SK-N-SH treated with all-trans-retinoic acid at 6 μM for 48 hours (cell line): ENCODE data around the gene SSUH2.

Source experiments
- ARNTL ChIP-seq: fragments of 450-650 bp; formaldehyde crosslinking; IDR thresholded peaks from 2 replicates; pipeline ENCODE4 v1.5.0; 2020; ENCODE audit warnings: low read depth, mild to moderate bottlenecking, moderate library complexity, borderline replicate concordance
- CREB5 ChIP-seq: fragments of 250-450 bp; sonication (Bioruptor Pico); IDR thresholded peaks from 2 replicates; pipeline ENCODE4 v1.5.1; 2020; ENCODE audit warnings: low read depth, mild to moderate bottlenecking, moderate library complexity
- CSDC2 ChIP-seq: fragments of 250-450 bp; sonication (Bioruptor Pico); IDR thresholded peaks from 2 replicates; pipeline ENCODE4 v1.5.0; 2020; ENCODE audit warnings: mild to moderate bottlenecking, moderate library complexity
- ESRRG ChIP-seq: fragments of 250-450 bp; sonication (Bioruptor Pico); IDR thresholded peaks from 2 replicates; pipeline ENCODE4 v1.6.1; 2021; ENCODE audit warnings: mild to moderate bottlenecking
- ISL1 ChIP-seq: fragments of 250-450 bp; sonication (Bioruptor Pico); IDR thresholded peaks from 2 replicates; pipeline ENCODE4 v2.1.2; 2022; ENCODE audit warnings: mild to moderate bottlenecking, moderate library complexity
- OSR1 ChIP-seq: fragments of 250-450 bp; sonication (Bioruptor Pico); IDR thresholded peaks from 2 replicates; pipeline ENCODE4 v1.8.0; 2022; ENCODE audit warnings: moderate library complexity, mild to moderate bottlenecking, inconsistent platforms
- TCF4 ChIP-seq: fragments of 250-450 bp; sonication (Bioruptor Pico); IDR thresholded peaks from 2 replicates; pipeline ENCODE4 v1.8.0; 2021; ENCODE audit warnings: mild to moderate bottlenecking, moderate library complexity, borderline replicate concordance
- ZFP3 ChIP-seq: fragments of 250-450 bp; sonication (Bioruptor Pico); IDR thresholded peaks from 2 replicates; pipeline ENCODE4 v1.5.0; 2020; ENCODE audit warnings: mild to moderate bottlenecking, moderate library complexity
- ZFP30 ChIP-seq: fragments of 450-650 bp; formaldehyde crosslinking; IDR thresholded peaks from 2 replicates; pipeline ENCODE4 v1.5.0; 2022; ENCODE audit warnings: mild to moderate bottlenecking, moderate library complexity
- TF ChIP-seq, protein P1 (sequence below): fragments of 250-450 bp; sonication (Bioruptor Pico); IDR thresholded peaks from 2 replicates; pipeline ENCODE4 v1.8.0; 2020; ENCODE audit warnings: mild to moderate bottlenecking, moderate library complexity, borderline replicate concordance
- TF ChIP-seq, protein P2 (sequence below): fragments of 250-450 bp; sonication (Bioruptor Pico); IDR thresholded peaks from 2 replicates; pipeline ENCODE4 v1.5.1; 2021; ENCODE audit warnings: mild to moderate bottlenecking, moderate library complexity

GRCh38 chr3:8597219-8597853 is 47.3 kb downstream of the SSUH2 start:
- no peak for TF ChIP-seq CREB5
- TF ChIP-seq ARNTL (CRISPR knock-in tag): no peak
- TF ChIP-seq, protein P1, sequence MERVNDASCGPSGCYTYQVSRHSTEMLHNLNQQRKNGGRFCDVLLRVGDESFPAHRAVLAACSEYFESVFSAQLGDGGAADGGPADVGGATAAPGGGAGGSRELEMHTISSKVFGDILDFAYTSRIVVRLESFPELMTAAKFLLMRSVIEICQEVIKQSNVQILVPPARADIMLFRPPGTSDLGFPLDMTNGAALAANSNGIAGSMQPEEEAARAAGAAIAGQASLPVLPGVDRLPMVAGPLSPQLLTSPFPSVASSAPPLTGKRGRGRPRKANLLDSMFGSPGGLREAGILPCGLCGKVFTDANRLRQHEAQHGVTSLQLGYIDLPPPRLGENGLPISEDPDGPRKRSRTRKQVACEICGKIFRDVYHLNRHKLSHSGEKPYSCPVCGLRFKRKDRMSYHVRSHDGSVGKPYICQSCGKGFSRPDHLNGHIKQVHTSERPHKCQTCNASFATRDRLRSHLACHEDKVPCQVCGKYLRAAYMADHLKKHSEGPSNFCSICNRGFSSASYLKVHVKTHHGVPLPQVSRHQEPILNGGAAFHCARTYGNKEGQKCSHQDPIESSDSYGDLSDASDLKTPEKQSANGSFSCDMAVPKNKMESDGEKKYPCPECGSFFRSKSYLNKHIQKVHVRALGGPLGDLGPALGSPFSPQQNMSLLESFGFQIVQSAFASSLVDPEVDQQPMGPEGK (CRISPR knock-in tag): no peak
- TF ChIP-seq CSDC2 (CRISPR knock-in tag): no peak
- no peak for TF ChIP-seq ESRRG (CRISPR knock-in tag)
- TF ChIP-seq TCF4: no peak
- TF ChIP-seq ZFP3: no peak
- no peak for TF ChIP-seq ZFP30 (CRISPR knock-in tag)
- no peak for TF ChIP-seq OSR1 (CRISPR knock-in tag)
- TF ChIP-seq ISL1 (CRISPR knock-in tag): no peak
- TF ChIP-seq, protein P2, sequence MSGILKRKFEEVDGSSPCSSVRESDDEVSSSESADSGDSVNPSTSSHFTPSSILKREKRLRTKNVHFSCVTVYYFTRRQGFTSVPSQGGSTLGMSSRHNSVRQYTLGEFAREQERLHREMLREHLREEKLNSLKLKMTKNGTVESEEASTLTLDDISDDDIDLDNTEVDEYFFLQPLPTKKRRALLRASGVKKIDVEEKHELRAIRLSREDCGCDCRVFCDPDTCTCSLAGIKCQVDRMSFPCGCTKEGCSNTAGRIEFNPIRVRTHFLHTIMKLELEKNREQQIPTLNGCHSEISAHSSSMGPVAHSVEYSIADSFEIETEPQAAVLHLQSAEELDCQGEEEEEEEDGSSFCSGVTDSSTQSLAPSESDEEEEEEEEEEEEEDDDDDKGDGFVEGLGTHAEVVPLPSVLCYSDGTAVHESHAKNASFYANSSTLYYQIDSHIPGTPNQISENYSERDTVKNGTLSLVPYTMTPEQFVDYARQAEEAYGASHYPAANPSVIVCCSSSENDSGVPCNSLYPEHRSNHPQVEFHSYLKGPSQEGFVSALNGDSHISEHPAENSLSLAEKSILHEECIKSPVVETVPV (CRISPR knock-in tag): no peak
